Measurements from ENCODE around the gene BOD1L1.

DNA sequence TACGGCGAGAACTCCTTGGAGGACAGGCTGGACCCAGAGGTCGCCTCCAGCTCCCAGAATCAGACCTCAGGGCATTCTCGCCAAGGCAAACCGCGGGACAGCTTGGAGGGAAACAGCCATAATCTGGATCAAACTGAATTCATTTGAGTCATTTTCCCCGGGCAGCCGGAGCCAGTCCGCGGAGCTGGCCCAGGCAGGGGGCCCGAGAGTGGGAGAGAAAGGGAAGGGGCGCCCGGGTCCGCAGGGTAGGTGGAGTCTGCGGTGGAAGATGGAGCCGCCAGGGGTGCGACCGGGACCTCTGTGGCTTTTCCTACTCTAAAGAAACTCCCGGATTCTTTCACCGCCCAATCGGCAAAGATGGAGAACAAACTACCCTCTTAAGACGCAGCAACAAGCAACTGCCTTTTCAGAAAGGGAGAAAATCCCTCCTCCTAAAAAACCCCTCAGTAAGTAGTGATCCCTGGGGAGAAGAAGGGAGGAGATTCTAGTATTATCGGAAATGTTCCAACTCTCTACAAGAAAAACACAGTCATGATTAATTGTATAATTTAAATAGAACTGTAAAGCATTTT is 88.4 kb downstream of the BOD1L1 start:
- no peak for TF ChIP-seq JUND (IDR thresholded peaks at IDR 0.05; ENCODE audit: low read length)
- TF ChIP-seq, protein P1, sequence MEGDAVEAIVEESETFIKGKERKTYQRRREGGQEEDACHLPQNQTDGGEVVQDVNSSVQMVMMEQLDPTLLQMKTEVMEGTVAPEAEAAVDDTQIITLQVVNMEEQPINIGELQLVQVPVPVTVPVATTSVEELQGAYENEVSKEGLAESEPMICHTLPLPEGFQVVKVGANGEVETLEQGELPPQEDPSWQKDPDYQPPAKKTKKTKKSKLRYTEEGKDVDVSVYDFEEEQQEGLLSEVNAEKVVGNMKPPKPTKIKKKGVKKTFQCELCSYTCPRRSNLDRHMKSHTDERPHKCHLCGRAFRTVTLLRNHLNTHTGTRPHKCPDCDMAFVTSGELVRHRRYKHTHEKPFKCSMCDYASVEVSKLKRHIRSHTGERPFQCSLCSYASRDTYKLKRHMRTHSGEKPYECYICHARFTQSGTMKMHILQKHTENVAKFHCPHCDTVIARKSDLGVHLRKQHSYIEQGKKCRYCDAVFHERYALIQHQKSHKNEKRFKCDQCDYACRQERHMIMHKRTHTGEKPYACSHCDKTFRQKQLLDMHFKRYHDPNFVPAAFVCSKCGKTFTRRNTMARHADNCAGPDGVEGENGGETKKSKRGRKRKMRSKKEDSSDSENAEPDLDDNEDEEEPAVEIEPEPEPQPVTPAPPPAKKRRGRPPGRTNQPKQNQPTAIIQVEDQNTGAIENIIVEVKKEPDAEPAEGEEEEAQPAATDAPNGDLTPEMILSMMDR (IDR thresholded peaks at IDR 0.05; ENCODE audit: control extremely low read depth in 1 of 3, insufficient read depth in 1 of 3, low read depth in 1 of 3, low read length in 3 of 3), result no peak

Data from H1 (cell line).